Esophagus squamous epithelium (tissue), 4 donors: ENCODE results near the gene AQP6.

Source experiments
- CTCF ChIP-seq, 6 experiments: fragments of 450-650 bp in 4 of 6; fragments of 200-600 bp in 2 of 6; sonication (generic) in 2 of 6; IDR thresholded peaks; one replicate each; pipeline ENCODE4 v1.5.1; 2016 to 2019; ENCODE audit warnings: antibody characterized with exemption in 6 of 6, mild to moderate bottlenecking in 4 of 6, moderate library complexity in 4 of 6
- POLR2A ChIP-seq, 4 donors: fragments of 450-650 bp; IDR thresholded peaks; one replicate each; pipeline ENCODE4 v1.6.1; 2017; ENCODE audit warnings: antibody characterized with exemption in 4 of 4, mild to moderate bottlenecking in 4 of 4, moderate library complexity in 3 of 4

DNA sequence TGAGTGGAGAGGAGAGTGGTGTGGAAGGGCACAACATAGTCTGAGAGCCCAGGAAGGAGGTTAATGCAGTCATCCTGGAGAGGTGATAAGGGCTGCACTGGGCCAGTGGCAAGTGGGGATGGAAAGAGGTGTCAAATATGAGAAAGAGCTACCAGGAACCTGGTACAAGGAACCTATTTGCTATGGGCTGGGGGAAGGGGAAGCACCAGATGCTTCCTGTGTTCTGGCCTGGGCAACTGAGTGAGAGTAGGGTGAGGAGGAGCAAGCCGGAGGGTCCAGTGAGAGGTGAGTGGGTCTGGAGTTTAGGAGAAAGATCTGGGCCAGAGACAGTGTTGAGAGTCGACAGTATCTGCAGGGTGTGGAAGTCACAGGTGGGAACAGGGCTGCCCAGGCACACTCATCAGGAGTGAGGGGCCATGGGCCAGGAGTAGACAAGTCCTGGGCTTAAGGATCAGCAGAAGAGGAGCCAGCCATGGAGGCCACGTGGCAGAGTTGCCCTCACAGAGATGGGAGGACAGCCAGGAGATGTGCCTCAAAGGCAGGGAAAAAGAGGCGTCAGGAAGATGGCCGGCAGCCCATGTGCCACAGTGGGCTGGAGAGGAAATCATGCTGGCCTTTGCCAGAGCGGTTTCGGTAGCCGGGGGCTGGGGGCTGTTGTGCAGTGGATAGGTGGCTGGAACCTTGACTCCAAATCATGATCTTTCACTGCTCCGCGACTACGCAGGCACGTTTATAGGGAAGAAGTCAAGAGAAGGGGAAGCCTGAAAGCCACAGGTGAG is 2.9 kb upstream of the AQP6 start:
- TF ChIP-seq CTCF (IDR thresholded peaks at IDR 0.05) (no peak), POLR2A (IDR thresholded peaks at IDR 0.05) (no peak)
